Glutamatergic neuron (in vitro differentiated cells): Measurements from ENCODE around the gene GNAI1. TPM values are rescaled to one million over a fixed set of nuclear protein-coding genes. Genes with fewer than 3 reads are reported as not detected.

Source experiments
- DNase-seq: peaks from one replicate; pipeline ENCODE4 v3.0.0; 2022
- H3K27ac Mint-ChIP-seq: one replicate; pipeline ENCODE4 v1.8.0; 2020; ENCODE audit warnings: mild to moderate bottlenecking, mixed read lengths, inconsistent platforms; ENCODE audit not compliant: unreplicated experiment
- H3K27me3 Mint-ChIP-seq: one replicate; pipeline ENCODE4 v1.8.0; 2020; ENCODE audit warnings: mild to moderate bottlenecking, moderate library complexity, mixed read lengths, inconsistent platforms; ENCODE audit not compliant: unreplicated experiment
- H3K36me3 Mint-ChIP-seq: one replicate; pipeline ENCODE4 v1.8.0; 2020; ENCODE audit warnings: mild to moderate bottlenecking, mixed read lengths, inconsistent platforms; ENCODE audit not compliant: unreplicated experiment
- H3K4me1 Mint-ChIP-seq: one replicate; pipeline ENCODE4 v1.8.0; 2020; ENCODE audit warnings: mild to moderate bottlenecking, low read depth, mixed read lengths, inconsistent platforms; ENCODE audit not compliant: unreplicated experiment
- H3K4me3 Mint-ChIP-seq: one replicate; pipeline ENCODE4 v1.8.0; 2020; ENCODE audit warnings: mild to moderate bottlenecking, mixed read lengths, inconsistent platforms; ENCODE audit not compliant: unreplicated experiment
- H3K9me3 Mint-ChIP-seq: one replicate; pipeline ENCODE4 v1.8.0; 2020; ENCODE audit warnings: mild to moderate bottlenecking, moderate library complexity, mixed read lengths, inconsistent platforms; ENCODE audit not compliant: unreplicated experiment
- total RNA-seq: library from RNA; stranded (reverse); fragmentation: NEBNext Ultra II Directional; extraction: Animal tissue kit (Norgen Biotek cat#: 25700); gene quantifications from one replicate; pipeline ENCODE4 v1.2.1, GENCODE V29; 2021; ENCODE audit not compliant: unreplicated experiment
- TF ChIP-seq, protein P1 (sequence below): fragments of 200-600 bp; sonication (generic); IDR thresholded peaks from one replicate; pipeline ENCODE4 v1.5.0; 2021; ENCODE audit not compliant: partially characterized antibody, unreplicated experiment

Gene GNAI1
- total RNA-seq, 1 donor from 2014 or later: 61.9 TPM

DNA sequence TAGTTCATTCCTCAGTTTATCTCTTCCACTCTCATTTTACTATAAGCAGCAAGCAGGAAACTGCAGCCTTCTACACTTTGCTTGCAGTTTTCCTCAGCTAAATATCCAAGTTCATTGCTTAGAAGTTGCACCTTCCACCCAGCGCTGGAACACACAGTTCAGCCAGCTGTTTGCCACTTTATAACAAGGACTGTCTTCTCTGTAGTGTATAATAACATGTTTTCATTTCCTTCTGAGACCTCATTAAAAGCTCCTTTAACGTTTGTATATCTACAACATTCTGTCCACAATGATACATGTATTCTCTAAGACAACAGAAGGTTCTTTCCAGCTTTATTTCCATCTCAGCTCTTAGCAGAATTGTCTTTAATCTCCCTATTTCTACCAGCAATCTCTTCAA lies 74.1 kb downstream of the GNAI1 start:
- DNase-seq: no peak
- H3K9me3 Mint-ChIP-seq: no peaks in the 10 kb centered on the region
- H3K27ac Mint-ChIP-seq: no peak overlapping the region
- H3K36me3 Mint-ChIP-seq: no peaks in the 10 kb centered on the region
- TF ChIP-seq, protein P1, sequence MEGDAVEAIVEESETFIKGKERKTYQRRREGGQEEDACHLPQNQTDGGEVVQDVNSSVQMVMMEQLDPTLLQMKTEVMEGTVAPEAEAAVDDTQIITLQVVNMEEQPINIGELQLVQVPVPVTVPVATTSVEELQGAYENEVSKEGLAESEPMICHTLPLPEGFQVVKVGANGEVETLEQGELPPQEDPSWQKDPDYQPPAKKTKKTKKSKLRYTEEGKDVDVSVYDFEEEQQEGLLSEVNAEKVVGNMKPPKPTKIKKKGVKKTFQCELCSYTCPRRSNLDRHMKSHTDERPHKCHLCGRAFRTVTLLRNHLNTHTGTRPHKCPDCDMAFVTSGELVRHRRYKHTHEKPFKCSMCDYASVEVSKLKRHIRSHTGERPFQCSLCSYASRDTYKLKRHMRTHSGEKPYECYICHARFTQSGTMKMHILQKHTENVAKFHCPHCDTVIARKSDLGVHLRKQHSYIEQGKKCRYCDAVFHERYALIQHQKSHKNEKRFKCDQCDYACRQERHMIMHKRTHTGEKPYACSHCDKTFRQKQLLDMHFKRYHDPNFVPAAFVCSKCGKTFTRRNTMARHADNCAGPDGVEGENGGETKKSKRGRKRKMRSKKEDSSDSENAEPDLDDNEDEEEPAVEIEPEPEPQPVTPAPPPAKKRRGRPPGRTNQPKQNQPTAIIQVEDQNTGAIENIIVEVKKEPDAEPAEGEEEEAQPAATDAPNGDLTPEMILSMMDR: no peak
- H3K27me3 Mint-ChIP-seq: no peaks in the 10 kb centered on the region
- H3K4me3 Mint-ChIP-seq: no peak overlapping the region
- H3K4me1 Mint-ChIP-seq: peaks cover 6% of the 10 kb centered on the region

DNA sequence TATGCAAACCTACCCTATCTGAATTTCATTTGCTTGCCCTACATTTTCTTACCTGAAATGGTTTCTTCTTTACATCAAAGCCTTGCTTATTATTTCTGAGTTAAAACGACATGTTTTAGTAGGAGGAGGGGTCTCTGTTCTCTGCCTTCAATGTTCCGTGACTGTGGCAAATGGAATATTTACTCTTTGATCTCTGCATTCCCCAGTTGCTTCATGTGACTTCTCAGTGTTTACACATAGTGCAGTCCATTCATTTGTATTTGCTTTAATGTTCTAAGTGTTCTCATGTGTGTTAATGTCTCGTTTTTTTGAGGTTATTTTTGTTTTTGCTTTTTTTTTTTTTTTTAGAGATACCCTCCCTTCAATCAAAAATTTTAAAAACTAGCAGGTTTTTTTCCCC lies 75.8 kb downstream of the GNAI1 start:
- peaks cover 6% of the 10 kb centered on the region for H3K4me1 Mint-ChIP-seq
- H3K27ac Mint-ChIP-seq: no peak overlapping the region
- TF ChIP-seq, protein P1: no peak

DNA sequence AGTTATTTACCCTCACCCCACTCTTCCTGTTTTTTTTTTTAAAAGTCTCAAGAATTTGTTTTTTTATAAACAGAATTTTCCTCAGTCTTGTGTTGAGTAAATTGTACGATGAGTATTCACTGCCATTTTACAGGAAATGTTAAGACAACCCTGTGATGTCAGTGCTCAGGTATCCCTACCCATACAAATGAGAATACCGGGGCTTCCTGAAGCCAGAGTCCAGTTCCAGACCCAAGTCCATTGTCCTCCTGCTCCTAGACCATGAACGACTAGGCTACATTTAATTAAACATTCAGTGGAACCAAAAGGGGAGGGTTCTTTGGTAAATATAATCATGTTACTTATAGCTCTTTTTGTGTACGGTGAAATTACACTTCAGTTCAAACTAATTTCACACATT lies 79.2 kb downstream of the GNAI1 start:
- Mint-ChIP-seq H3K36me3 (no peaks in the 10 kb centered on the region), H3K9me3 (peaks cover 3% of the 10 kb centered on the region), H3K27me3 (no peaks in the 10 kb centered on the region), H3K27ac (no peak overlapping the region), H3K4me1 (peaks cover 13% of the 10 kb centered on the region), H3K4me3 (no peak overlapping the region)
- TF ChIP-seq, protein P1: no peak
- no peak for DNase-seq

More for the DNA sequence above, 75.8 kb downstream of the GNAI1 start:
- H3K27me3 Mint-ChIP-seq: no peaks in the 10 kb centered on the region
- H3K36me3 Mint-ChIP-seq: no peaks in the 10 kb centered on the region
- no peaks in the 10 kb centered on the region for H3K9me3 Mint-ChIP-seq
- H3K4me3 Mint-ChIP-seq: no peak overlapping the region
- no peak for DNase-seq

DNA sequence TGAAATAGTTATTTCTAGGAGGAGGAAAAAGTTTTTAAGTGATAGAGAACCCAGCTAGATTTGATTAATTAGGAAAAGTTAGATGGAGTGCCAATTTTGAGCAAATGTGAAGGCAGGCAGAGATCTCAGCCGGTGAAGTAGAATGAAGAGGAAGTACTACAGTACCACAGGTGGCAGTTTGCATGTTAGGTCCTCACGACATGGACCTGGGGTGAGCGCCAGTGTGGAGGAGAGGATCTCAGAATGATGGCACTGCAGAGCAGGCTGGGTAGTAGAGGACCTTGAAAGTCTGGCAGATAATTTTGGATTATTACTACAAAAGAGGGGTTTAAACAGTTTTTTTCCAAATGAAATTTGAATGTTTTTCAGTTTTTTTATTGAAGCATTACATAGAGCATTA lies 81.1 kb downstream of the GNAI1 start:
- H3K27me3 Mint-ChIP-seq: no peaks in the 10 kb centered on the region
- DNase-seq: no peak
- TF ChIP-seq, protein P1: no peak
- no peaks in the 10 kb centered on the region for H3K36me3 Mint-ChIP-seq
- no peak overlapping the region for H3K4me3 Mint-ChIP-seq
- H3K9me3 Mint-ChIP-seq: peaks cover 3% of the 10 kb centered on the region
- no peak overlapping the region for H3K27ac Mint-ChIP-seq
- H3K4me1 Mint-ChIP-seq: peaks cover 22% of the 10 kb centered on the region

DNA sequence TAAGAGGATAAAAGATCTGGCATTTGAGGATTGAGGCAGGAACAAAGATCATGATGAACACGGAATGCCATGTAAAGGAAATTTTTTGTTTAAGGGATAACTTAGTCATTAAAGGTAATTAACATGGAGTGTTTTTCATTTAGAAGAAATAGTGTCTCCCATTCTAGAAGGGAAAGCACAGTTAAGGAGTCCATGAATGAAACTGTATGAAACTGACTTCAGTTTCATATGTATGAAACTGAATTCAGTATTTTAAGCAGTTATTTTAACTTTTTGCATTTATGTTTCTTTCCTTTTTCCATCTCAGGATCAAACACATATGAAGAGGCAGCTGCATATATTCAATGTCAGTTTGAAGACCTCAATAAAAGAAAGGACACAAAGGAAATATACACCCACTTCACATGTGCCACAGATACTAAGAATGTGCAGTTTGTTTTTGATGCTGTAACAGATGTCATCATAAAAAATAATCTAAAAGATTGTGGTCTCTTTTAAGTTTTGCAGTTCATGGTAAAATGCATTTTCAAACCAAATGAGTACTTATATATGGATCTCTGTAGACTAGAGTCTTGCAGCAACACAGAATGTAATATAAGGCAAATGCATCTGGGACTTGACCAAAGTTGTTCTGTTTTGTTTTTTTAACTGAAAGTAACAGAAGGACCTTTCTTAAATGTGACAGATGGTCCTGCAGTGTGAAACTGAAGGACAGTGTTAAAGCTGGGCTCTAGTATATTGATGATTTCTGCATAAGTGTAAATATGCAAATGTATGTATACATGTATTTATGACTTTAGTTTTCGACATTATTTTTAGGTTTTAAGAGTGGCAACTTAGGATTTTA lies 82.6 kb downstream of the GNAI1 start:
- H3K9me3 Mint-ChIP-seq: peaks cover 3% of the 10 kb centered on the region
- H3K27me3 Mint-ChIP-seq: no peaks in the 10 kb centered on the region
- H3K4me1 Mint-ChIP-seq: peaks cover 24% of the 10 kb centered on the region
- no peak overlapping the region for H3K27ac Mint-ChIP-seq
- no peaks in the 10 kb centered on the region for H3K36me3 Mint-ChIP-seq
- no peak for DNase-seq
- TF ChIP-seq, protein P1: no peak
- H3K4me3 Mint-ChIP-seq: peak overlapping the region; percentile 60
